GM19035 (cell line): Measurements from ENCODE around the gene PARVA.

Experiments
- ATAC-seq: cut with Tn5 transposase; IDR thresholded peaks from one replicate; pipeline ENCODE4 v1.9.1; 2021; ENCODE audit not compliant: unreplicated experiment

Gene PARVA

GRCh38 chr11:12544986-12545775, 167.8 kb downstream of the PARVA start:
- no peak for ATAC-seq

GRCh38 chr11:12546122-12546521, 168.8 kb downstream of the PARVA start:
- ATAC-seq: no peak

GRCh38 chr11:12546660-12547059, 169.3 kb downstream of the PARVA start:
- no peak for ATAC-seq

- ATAC-seq: no peak
Observed at GRCh38 chr11:12547953-12548650, 170.7 kb downstream of the PARVA start.

GRCh38 chr11:12552692-12553091, 175.3 kb downstream of the PARVA start:
- ATAC-seq: no peak

- no peak for ATAC-seq
Observed at GRCh38 chr11:12554122-12554521, 176.8 kb downstream of the PARVA start.

GRCh38 chr11:12556155-12556554, 178.8 kb downstream of the PARVA start:
- ATAC-seq: no peak

- no peak for ATAC-seq
Observed at GRCh38 chr11:12556788-12557384, 179.5 kb downstream of the PARVA start.

- ATAC-seq: no peak
Observed at GRCh38 chr11:12559011-12559410, 181.6 kb downstream of the PARVA start.

GRCh38 chr11:12560362-12560761, 183.0 kb downstream of the PARVA start:
- no peak for ATAC-seq

GRCh38 chr11:12560861-12561260, 183.5 kb downstream of the PARVA start:
- ATAC-seq: no peak

GRCh38 chr11:12564012-12564411, 186.6 kb downstream of the PARVA start:
- no peak for ATAC-seq

- no peak for ATAC-seq
Observed at GRCh38 chr11:12565406-12565805, 188.0 kb downstream of the PARVA start.

- no peak for ATAC-seq
Observed at GRCh38 chr11:12567746-12568460, 190.5 kb downstream of the PARVA start.

- no peak for ATAC-seq
Observed at GRCh38 chr11:12569499-12570425, 192.4 kb downstream of the PARVA start.

- no peak for ATAC-seq
Observed at GRCh38 chr11:12573707-12574485, 196.5 kb downstream of the PARVA start.

- ATAC-seq: no peak
Observed at GRCh38 chr11:12577725-12578644, 200.6 kb downstream of the PARVA start.

GRCh38 chr11:12581416-12581815, 204.0 kb downstream of the PARVA start:
- no peak for ATAC-seq

- ATAC-seq: no peak
Observed at GRCh38 chr11:12581923-12582322, 204.6 kb downstream of the PARVA start.
